A673 (cell line): Measurements from ENCODE around the gene AMH.

Experiments
- EZH2 ChIP-seq: fragments of 200-600 bp; sonication (generic); IDR thresholded peaks from 2 replicates; pipeline ENCODE4 v1.6.1; 2017; ENCODE audit warnings: borderline replicate concordance, low read depth, mild to moderate bottlenecking, mixed read lengths, antibody characterized with exemption, low read length; ENCODE audit not compliant: poor library complexity, severe bottlenecking
- TF ChIP-seq, protein P1 (sequence below): fragments of 300-800, 200-600 bp; sonication (generic); conservative IDR thresholded peaks from 2 replicates; pipeline ENCODE4 v1.5.1; 2017; ENCODE audit warnings: low read depth, mild to moderate bottlenecking, antibody characterized with exemption, low read length, moderate library complexity, mixed read lengths

DNA sequence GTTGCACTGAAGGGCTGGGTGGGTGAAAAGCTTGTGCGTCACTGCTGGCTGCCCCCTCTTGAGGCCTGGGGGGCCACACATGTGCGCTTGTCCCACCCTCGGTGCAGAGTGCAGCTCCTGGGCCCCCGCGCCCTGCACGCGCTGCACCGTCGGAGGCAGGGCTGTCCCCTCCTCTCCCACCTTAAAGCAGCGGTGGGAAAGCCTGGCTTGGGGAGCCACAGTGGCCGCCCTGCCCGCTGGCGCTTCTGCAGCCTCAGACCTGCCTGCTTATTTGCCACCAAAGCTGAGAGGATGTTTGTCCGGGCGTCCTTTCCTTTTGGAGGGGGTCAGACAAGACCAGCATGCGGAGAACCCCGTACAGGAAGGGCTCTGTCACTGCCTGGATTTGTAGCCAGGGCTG is 39.7 kb upstream of the AMH start:
- TF ChIP-seq, protein P1, sequence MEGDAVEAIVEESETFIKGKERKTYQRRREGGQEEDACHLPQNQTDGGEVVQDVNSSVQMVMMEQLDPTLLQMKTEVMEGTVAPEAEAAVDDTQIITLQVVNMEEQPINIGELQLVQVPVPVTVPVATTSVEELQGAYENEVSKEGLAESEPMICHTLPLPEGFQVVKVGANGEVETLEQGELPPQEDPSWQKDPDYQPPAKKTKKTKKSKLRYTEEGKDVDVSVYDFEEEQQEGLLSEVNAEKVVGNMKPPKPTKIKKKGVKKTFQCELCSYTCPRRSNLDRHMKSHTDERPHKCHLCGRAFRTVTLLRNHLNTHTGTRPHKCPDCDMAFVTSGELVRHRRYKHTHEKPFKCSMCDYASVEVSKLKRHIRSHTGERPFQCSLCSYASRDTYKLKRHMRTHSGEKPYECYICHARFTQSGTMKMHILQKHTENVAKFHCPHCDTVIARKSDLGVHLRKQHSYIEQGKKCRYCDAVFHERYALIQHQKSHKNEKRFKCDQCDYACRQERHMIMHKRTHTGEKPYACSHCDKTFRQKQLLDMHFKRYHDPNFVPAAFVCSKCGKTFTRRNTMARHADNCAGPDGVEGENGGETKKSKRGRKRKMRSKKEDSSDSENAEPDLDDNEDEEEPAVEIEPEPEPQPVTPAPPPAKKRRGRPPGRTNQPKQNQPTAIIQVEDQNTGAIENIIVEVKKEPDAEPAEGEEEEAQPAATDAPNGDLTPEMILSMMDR, result no peak
- TF ChIP-seq EZH2, result no peak
